DND-41 (cell line): ENCODE measurements around the gene FHIT.

Source experiments
- EZH2 ChIP-seq: IDR thresholded peaks from 3 replicates; pipeline ENCODE4 v1.6.1; 2012; ENCODE audit warnings: borderline replicate concordance, low read depth, mild to moderate bottlenecking, moderate library complexity, low read length, inconsistent platforms; ENCODE audit not compliant: severe bottlenecking
- TF ChIP-seq, protein P1 (sequence below): IDR thresholded peaks from 2 replicates; pipeline ENCODE4 v1.5.1; 2012; ENCODE audit warnings: borderline replicate concordance, low read length, moderate library complexity, mild to moderate bottlenecking; ENCODE audit not compliant: poor library complexity, severe bottlenecking; ENCODE audit errors: extremely low read depth

DNA sequence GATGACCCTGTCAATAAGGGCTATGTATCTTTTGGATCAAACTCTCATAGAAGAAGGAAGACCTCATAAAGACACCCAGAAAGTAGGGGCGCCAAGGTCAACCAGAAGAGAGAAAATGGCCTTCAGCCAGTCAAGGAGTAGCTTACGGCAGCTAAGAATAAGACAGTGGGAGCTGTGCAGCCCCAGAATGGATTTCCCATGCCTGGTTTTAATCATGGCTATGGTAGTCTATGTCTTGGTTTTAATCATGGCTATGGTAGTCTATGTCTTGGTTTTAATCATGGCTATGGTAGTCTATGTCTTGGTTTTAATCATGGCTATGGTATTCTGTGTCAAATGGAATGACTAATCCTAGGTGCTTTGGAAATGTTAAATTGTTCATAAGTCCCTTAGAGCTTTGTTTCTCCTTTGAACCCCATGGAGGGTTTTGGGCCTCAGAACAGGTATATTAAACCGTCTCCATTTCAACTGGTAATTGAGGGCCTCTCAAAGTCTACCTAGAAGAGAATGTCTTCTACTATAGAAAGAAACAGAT, 1459.4 kb downstream of the FHIT start:
- TF ChIP-seq, protein P1, sequence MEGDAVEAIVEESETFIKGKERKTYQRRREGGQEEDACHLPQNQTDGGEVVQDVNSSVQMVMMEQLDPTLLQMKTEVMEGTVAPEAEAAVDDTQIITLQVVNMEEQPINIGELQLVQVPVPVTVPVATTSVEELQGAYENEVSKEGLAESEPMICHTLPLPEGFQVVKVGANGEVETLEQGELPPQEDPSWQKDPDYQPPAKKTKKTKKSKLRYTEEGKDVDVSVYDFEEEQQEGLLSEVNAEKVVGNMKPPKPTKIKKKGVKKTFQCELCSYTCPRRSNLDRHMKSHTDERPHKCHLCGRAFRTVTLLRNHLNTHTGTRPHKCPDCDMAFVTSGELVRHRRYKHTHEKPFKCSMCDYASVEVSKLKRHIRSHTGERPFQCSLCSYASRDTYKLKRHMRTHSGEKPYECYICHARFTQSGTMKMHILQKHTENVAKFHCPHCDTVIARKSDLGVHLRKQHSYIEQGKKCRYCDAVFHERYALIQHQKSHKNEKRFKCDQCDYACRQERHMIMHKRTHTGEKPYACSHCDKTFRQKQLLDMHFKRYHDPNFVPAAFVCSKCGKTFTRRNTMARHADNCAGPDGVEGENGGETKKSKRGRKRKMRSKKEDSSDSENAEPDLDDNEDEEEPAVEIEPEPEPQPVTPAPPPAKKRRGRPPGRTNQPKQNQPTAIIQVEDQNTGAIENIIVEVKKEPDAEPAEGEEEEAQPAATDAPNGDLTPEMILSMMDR, result no peak
- TF ChIP-seq EZH2, result no peak
